ENCODE measurements around the gene MEGF11.

MEGF11 gene

GRCh38 chr15:65910341-65910740 is 343.2 kb downstream of the MEGF11 start:
- TF ChIP-seq YY1 (IDR thresholded peaks at IDR 0.05; ENCODE audit: insufficient read depth, insufficient read length) = no peak
- no peak for TF ChIP-seq ZNF274 (IDR thresholded peaks at IDR 0.05; ENCODE audit: low read depth, low read length)
- TF ChIP-seq SUZ12 (IDR thresholded peaks at IDR 0.05; ENCODE audit: extremely low read depth, insufficient read depth, insufficient read length) = no peak
- no peaks in the 10 kb centered on the region for H3K27me3 ChIP-seq (ENCODE audit: insufficient read depth, insufficient read length)
- no peak overlapping the region for H3K9ac ChIP-seq (ENCODE audit: insufficient read length, low read depth)
- peaks cover 51% of the 10 kb centered on the region for H3K36me3 ChIP-seq (ENCODE audit: insufficient read depth, insufficient read length, low read length)
- DNase-seq (ENCODE audit: low read depth, low spot score) = no peak
- no peaks in the 10 kb centered on the region for H3K9me3 ChIP-seq (ENCODE audit: insufficient read depth, low read length)
- H3K4me1 ChIP-seq (ENCODE audit: insufficient read depth, insufficient read length) = no peaks in the 10 kb centered on the region
- H3K4me3 ChIP-seq (ENCODE audit: insufficient read length, low read depth) = no peak overlapping the region

DNA sequence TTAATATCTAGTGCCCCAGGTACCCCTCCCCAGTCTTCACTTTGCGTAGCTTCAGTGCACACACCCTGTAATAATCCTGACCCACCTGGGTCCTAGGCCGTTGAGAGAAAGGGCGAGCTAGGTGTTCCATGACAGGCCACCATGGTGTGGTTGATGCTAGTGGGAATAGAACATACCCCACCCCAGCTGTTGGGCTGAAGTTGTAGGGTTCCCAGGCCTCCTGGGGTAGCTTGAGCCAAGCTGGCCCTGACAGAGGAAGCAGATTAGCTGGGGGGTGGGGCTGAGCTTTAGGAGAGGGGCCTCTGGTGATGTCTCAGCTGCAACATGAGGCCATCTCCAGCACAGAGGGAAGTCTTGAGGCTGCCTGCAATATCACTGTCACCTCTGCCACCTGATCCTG is 343.7 kb downstream of the MEGF11 start:
- Histone ChIP-seq H3K36me3 (ENCODE audit: insufficient read depth, insufficient read length, low read length) (peaks cover 55% of the 10 kb centered on the region), H3K9me3 (ENCODE audit: insufficient read depth, low read length) (no peaks in the 10 kb centered on the region), H3K4me3 (ENCODE audit: insufficient read length, low read depth) (no peak overlapping the region), H3K4me1 (ENCODE audit: insufficient read depth, insufficient read length) (no peaks in the 10 kb centered on the region), H3K27me3 (ENCODE audit: insufficient read depth, insufficient read length) (no peaks in the 10 kb centered on the region), H3K9ac (ENCODE audit: insufficient read length, low read depth) (no peak overlapping the region)
- no peak for TF ChIP-seq SUZ12 (IDR thresholded peaks at IDR 0.05; ENCODE audit: extremely low read depth, insufficient read depth, insufficient read length)
- TF ChIP-seq ZNF274 (IDR thresholded peaks at IDR 0.05; ENCODE audit: low read depth, low read length) = no peak
- no peak for TF ChIP-seq YY1 (IDR thresholded peaks at IDR 0.05; ENCODE audit: insufficient read depth, insufficient read length)
- DNase-seq (ENCODE audit: low read depth, low spot score) = no peak

DNA sequence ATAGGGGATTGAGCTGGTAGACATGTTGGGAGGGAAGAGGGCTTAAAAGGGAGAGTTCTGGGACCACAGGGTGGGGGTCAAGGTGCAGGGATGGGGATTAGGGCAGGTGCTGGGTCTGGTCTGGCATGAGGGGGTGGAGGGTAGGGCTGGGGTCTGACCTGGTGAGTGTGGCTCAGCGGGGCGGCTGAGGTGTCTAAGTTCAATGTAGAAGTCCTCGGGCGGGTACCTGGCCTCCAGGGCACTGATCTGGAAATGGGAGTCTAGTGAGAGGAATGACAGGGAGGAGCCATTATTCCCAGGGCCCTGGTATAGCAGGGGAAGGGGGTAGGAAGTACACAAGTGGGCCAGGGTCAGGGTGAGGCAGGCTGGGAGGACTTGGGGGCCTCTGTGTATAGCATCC is 344.7 kb downstream of the MEGF11 start:
- no peak for DNase-seq (ENCODE audit: low read depth, low spot score)
- TF ChIP-seq SUZ12 (IDR thresholded peaks at IDR 0.05; ENCODE audit: extremely low read depth, insufficient read depth, insufficient read length) (no peak), YY1 (IDR thresholded peaks at IDR 0.05; ENCODE audit: insufficient read depth, insufficient read length) (no peak), ZNF274 (IDR thresholded peaks at IDR 0.05; ENCODE audit: low read depth, low read length) (no peak)
- Histone ChIP-seq H3K9me3 (ENCODE audit: insufficient read depth, low read length) (no peaks in the 10 kb centered on the region), H3K4me3 (ENCODE audit: insufficient read length, low read depth) (no peak overlapping the region), H3K9ac (ENCODE audit: insufficient read length, low read depth) (no peak overlapping the region), H3K4me1 (ENCODE audit: insufficient read depth, insufficient read length) (peaks cover 2% of the 10 kb centered on the region), H3K36me3 (ENCODE audit: insufficient read depth, insufficient read length, low read length) (peaks cover 60% of the 10 kb centered on the region), H3K27me3 (ENCODE audit: insufficient read depth, insufficient read length) (no peaks in the 10 kb centered on the region)

DNA sequence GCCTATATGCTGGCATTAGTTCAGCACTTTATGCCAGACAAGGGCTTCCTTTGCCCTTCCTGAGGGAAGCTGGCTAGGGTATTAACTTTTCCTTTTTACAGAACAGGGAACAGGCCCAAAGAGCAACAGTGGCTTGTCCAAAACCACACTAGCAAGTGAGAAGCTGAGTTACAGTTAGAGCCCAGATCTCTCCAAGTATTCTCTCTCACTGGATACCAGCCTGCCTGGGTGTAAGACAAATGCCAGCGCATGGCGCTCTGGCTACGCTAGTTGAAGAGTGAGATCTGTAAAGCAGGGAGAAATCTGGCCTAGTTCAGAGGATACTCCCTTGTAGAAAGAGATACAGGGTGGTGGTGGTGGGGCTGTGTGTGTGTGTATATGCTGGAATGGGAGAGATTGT is 345.9 kb downstream of the MEGF11 start:
- Histone ChIP-seq H3K9me3 (ENCODE audit: insufficient read depth, low read length) (no peaks in the 10 kb centered on the region), H3K4me1 (ENCODE audit: insufficient read depth, insufficient read length) (peaks cover 7% of the 10 kb centered on the region), H3K9ac (ENCODE audit: insufficient read length, low read depth) (no peak overlapping the region), H3K36me3 (ENCODE audit: insufficient read depth, insufficient read length, low read length) (peaks cover 60% of the 10 kb centered on the region), H3K27me3 (ENCODE audit: insufficient read depth, insufficient read length) (no peaks in the 10 kb centered on the region), H3K4me3 (ENCODE audit: insufficient read length, low read depth) (no peak overlapping the region)
- TF ChIP-seq SUZ12 (IDR thresholded peaks at IDR 0.05; ENCODE audit: extremely low read depth, insufficient read depth, insufficient read length) (no peak), YY1 (IDR thresholded peaks at IDR 0.05; ENCODE audit: insufficient read depth, insufficient read length) (no peak), ZNF274 (IDR thresholded peaks at IDR 0.05; ENCODE audit: low read depth, low read length) (no peak)
- no peak for DNase-seq (ENCODE audit: low read depth, low spot score)

DNA sequence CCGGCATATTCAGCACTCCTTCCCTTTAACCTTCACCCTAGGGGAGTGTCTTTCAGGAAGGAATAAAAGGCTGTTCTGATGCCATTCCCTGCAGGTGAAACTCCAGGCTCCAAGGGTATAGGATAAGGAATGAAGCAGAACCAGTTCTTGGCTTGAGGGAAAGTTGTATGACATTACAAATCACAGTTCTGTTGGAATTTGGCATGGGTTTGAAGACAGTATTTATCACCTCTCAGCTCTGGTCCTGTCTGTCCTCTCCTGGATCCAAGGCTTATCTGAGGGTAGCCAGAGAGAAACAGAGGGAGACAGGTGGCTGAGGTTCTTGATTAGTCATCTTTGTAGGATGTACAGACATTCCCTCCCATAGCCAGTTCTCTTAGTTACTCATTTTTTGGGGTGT is 347.2 kb downstream of the MEGF11 start:
- no peak for TF ChIP-seq SUZ12 (IDR thresholded peaks at IDR 0.05; ENCODE audit: extremely low read depth, insufficient read depth, insufficient read length)
- TF ChIP-seq YY1 (IDR thresholded peaks at IDR 0.05; ENCODE audit: insufficient read depth, insufficient read length) = no peak
- no peak for TF ChIP-seq ZNF274 (IDR thresholded peaks at IDR 0.05; ENCODE audit: low read depth, low read length)
- peaks cover 56% of the 10 kb centered on the region for H3K36me3 ChIP-seq (ENCODE audit: insufficient read depth, insufficient read length, low read length)
- H3K4me3 ChIP-seq (ENCODE audit: insufficient read length, low read depth) = no peak overlapping the region
- no peaks in the 10 kb centered on the region for H3K9me3 ChIP-seq (ENCODE audit: insufficient read depth, low read length)
- DNase-seq (ENCODE audit: low read depth, low spot score) = no peak
- peaks cover 9% of the 10 kb centered on the region for H3K4me1 ChIP-seq (ENCODE audit: insufficient read depth, insufficient read length)
- no peak overlapping the region for H3K9ac ChIP-seq (ENCODE audit: insufficient read length, low read depth)
- H3K27me3 ChIP-seq (ENCODE audit: insufficient read depth, insufficient read length) = no peaks in the 10 kb centered on the region

- no peaks in the 10 kb centered on the region for H3K9me3 ChIP-seq (ENCODE audit: insufficient read depth, low read length)
- no peak for DNase-seq (ENCODE audit: low read depth, low spot score)
- H3K4me1 ChIP-seq (ENCODE audit: insufficient read depth, insufficient read length) = peaks cover 9% of the 10 kb centered on the region
- H3K4me3 ChIP-seq (ENCODE audit: insufficient read length, low read depth) = no peak overlapping the region
- no peak for TF ChIP-seq YY1 (IDR thresholded peaks at IDR 0.05; ENCODE audit: insufficient read depth, insufficient read length)
- no peak for TF ChIP-seq SUZ12 (IDR thresholded peaks at IDR 0.05; ENCODE audit: extremely low read depth, insufficient read depth, insufficient read length)
- TF ChIP-seq ZNF274 (IDR thresholded peaks at IDR 0.05; ENCODE audit: low read depth, low read length) = no peak
- no peaks in the 10 kb centered on the region for H3K27me3 ChIP-seq (ENCODE audit: insufficient read depth, insufficient read length)
- H3K9ac ChIP-seq (ENCODE audit: insufficient read length, low read depth) = no peak overlapping the region
- peaks cover 50% of the 10 kb centered on the region for H3K36me3 ChIP-seq (ENCODE audit: insufficient read depth, insufficient read length, low read length)
Observed at GRCh38 chr15:65904301-65904700, 349.2 kb downstream of the MEGF11 start.

DNA sequence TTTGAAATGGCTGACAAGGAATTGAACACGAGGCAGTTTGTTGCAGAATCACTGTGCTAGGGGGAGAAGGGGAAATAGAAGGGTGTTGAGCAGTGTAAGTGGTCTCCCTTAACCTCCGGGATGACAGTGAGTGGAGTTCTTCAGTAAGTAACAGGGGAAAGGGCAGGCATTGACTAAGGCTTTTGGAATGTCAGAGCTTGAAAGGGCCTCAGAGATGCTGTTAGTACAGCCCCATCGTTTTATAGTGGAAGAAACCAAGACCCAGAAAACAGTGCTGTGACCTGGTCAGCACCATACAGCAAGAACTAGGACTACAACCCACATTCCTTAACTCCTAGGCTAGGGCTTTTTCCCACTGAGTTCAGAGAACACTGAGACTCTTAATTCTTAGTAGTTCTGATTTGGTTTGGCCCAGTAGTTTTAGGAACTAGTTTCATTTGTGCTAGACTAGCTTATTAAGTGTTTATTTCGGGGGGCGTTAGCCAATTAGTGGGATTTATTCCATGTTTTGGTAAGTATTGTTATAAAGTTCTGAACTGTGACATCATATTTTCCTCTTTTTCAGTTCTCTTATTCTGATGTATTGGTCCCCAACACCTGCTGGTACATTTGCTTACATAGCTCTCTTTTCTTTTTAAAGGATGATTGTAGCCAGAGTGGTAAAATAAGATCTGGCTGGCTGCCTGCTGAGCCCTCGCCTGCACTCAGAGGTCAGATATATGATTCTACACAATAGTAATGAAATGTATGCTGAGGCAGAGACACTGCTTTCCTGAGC is 350.1 kb downstream of the MEGF11 start:
- H3K27me3 ChIP-seq (ENCODE audit: insufficient read depth, insufficient read length) = no peaks in the 10 kb centered on the region
- TF ChIP-seq SUZ12 (IDR thresholded peaks at IDR 0.05; ENCODE audit: extremely low read depth, insufficient read depth, insufficient read length) (no peak), YY1 (IDR thresholded peaks at IDR 0.05; ENCODE audit: insufficient read depth, insufficient read length) (no peak), ZNF274 (IDR thresholded peaks at IDR 0.05; ENCODE audit: low read depth, low read length) (no peak)
- H3K9ac ChIP-seq (ENCODE audit: insufficient read length, low read depth) = no peak overlapping the region
- H3K9me3 ChIP-seq (ENCODE audit: insufficient read depth, low read length) = no peaks in the 10 kb centered on the region
- DNase-seq (ENCODE audit: low read depth, low spot score) = peak; percentile 44
- H3K36me3 ChIP-seq (ENCODE audit: insufficient read depth, insufficient read length, low read length) = peaks cover 55% of the 10 kb centered on the region
- no peak overlapping the region for H3K4me3 ChIP-seq (ENCODE audit: insufficient read length, low read depth)
- H3K4me1 ChIP-seq (ENCODE audit: insufficient read depth, insufficient read length) = peaks cover 9% of the 10 kb centered on the region
